Measurements from ENCODE around the gene CYFIP2. TPM values are rescaled to one million over a fixed set of nuclear protein-coding genes. Genes with fewer than 3 reads are reported as not detected.
A peak's percentile ranks its signal among the peaks of the same experiment; 100 is the strongest.

The CYFIP2 gene
- total RNA-seq, 1 donor: 6.5 TPM

DNA sequence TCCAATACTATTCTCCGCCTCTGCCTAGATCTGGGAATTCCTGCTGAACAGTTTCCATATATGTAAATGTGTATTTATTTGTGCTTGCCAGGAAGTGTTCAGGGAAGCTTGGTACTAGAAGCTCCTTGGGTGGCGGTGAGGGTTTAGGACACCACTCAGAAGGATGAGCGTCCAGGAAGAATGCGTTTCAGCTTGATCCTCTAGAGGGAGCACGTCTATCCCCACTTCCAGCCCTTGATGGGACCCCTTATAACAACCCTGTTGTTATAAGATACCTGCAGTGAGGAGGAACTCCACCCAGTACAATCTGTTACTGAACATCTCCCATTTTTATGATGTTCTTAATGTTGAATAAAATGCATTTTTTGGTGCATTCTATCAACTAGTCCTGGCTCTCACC is 88.9 kb downstream of the CYFIP2 start:
- Histone ChIP-seq H3K27me3 (ENCODE audit: insufficient read depth, low read length) (no peaks in the 10 kb centered on the region), H3K9me3 (ENCODE audit: low read depth, low read length) (no peaks in the 10 kb centered on the region), H3K27ac (ENCODE audit: low read depth, low read length) (no peak overlapping the region), H3K36me3 (ENCODE audit: insufficient read depth, low read length) (no peaks in the 10 kb centered on the region), H2AFZ (ENCODE audit: low read length) (no peak overlapping the region), H3K79me2 (ENCODE audit: insufficient read depth, low read length) (no peaks in the 10 kb centered on the region), H4K20me1 (ENCODE audit: insufficient read depth, low read length) (no peaks in the 10 kb centered on the region), H3K4me2 (ENCODE audit: insufficient read depth, low read length) (no peak overlapping the region), H3K4me3 (ENCODE audit: insufficient read depth, low read length) (no peak overlapping the region), H3K4me1 (ENCODE audit: insufficient read depth, low read length) (no peaks in the 10 kb centered on the region)
- TF ChIP-seq, protein P1, sequence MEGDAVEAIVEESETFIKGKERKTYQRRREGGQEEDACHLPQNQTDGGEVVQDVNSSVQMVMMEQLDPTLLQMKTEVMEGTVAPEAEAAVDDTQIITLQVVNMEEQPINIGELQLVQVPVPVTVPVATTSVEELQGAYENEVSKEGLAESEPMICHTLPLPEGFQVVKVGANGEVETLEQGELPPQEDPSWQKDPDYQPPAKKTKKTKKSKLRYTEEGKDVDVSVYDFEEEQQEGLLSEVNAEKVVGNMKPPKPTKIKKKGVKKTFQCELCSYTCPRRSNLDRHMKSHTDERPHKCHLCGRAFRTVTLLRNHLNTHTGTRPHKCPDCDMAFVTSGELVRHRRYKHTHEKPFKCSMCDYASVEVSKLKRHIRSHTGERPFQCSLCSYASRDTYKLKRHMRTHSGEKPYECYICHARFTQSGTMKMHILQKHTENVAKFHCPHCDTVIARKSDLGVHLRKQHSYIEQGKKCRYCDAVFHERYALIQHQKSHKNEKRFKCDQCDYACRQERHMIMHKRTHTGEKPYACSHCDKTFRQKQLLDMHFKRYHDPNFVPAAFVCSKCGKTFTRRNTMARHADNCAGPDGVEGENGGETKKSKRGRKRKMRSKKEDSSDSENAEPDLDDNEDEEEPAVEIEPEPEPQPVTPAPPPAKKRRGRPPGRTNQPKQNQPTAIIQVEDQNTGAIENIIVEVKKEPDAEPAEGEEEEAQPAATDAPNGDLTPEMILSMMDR (IDR thresholded peaks at IDR 0.05; ENCODE audit: extremely low read depth, low read depth, low read length): peak; percentile 51
- no peak for DNase-seq (ENCODE audit: insufficient read length, low spot score, missing footprints)

DNA sequence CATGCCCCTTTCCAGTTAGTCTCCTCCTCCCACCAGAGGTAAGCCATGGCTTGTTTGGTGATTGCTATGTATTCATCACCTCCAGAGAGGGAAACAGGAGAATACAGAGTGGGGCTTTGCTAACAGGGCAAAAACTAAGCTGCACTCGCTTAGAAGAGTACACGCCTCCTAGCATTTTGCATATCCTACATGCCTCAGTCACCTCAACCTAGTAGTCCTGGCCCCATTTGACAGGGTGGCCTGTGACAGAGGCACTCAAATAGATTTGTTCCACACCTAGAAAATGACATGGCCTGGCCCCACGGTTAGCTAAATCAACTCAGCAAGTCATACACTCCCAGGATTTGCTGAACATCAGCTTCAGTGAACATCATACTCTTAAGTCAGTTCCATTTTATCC is 90.7 kb downstream of the CYFIP2 start:
- Histone ChIP-seq H3K27me3 (ENCODE audit: insufficient read depth, low read length) (no peaks in the 10 kb centered on the region), H3K9me3 (ENCODE audit: low read depth, low read length) (no peaks in the 10 kb centered on the region), H3K79me2 (ENCODE audit: insufficient read depth, low read length) (no peaks in the 10 kb centered on the region), H3K4me1 (ENCODE audit: insufficient read depth, low read length) (no peaks in the 10 kb centered on the region), H3K36me3 (ENCODE audit: insufficient read depth, low read length) (no peaks in the 10 kb centered on the region), H3K4me2 (ENCODE audit: insufficient read depth, low read length) (no peak overlapping the region), H4K20me1 (ENCODE audit: insufficient read depth, low read length) (no peaks in the 10 kb centered on the region), H3K27ac (ENCODE audit: low read depth, low read length) (no peak overlapping the region), H3K4me3 (ENCODE audit: insufficient read depth, low read length) (no peak overlapping the region), H2AFZ (ENCODE audit: low read length) (no peak overlapping the region)
- no peak for DNase-seq (ENCODE audit: insufficient read length, low spot score, missing footprints)
- TF ChIP-seq, protein P1 (IDR thresholded peaks at IDR 0.05; ENCODE audit: extremely low read depth, low read depth, low read length): no peak

GRCh38 chr5:157357823-157358222 is 91.9 kb downstream of the CYFIP2 start:
- Histone ChIP-seq H3K27me3 (ENCODE audit: insufficient read depth, low read length) (no peaks in the 10 kb centered on the region), H3K4me2 (ENCODE audit: insufficient read depth, low read length) (no peak overlapping the region), H3K4me3 (ENCODE audit: insufficient read depth, low read length) (no peak overlapping the region), H3K4me1 (ENCODE audit: insufficient read depth, low read length) (no peaks in the 10 kb centered on the region), H3K79me2 (ENCODE audit: insufficient read depth, low read length) (no peaks in the 10 kb centered on the region), H3K27ac (ENCODE audit: low read depth, low read length) (no peak overlapping the region), H3K36me3 (ENCODE audit: insufficient read depth, low read length) (no peaks in the 10 kb centered on the region), H2AFZ (ENCODE audit: low read length) (no peak overlapping the region), H4K20me1 (ENCODE audit: insufficient read depth, low read length) (no peaks in the 10 kb centered on the region), H3K9me3 (ENCODE audit: low read depth, low read length) (no peaks in the 10 kb centered on the region)
- no peak for DNase-seq (ENCODE audit: insufficient read length, low spot score, missing footprints)
- TF ChIP-seq, protein P1 (IDR thresholded peaks at IDR 0.05; ENCODE audit: extremely low read depth, low read depth, low read length): no peak

DNA sequence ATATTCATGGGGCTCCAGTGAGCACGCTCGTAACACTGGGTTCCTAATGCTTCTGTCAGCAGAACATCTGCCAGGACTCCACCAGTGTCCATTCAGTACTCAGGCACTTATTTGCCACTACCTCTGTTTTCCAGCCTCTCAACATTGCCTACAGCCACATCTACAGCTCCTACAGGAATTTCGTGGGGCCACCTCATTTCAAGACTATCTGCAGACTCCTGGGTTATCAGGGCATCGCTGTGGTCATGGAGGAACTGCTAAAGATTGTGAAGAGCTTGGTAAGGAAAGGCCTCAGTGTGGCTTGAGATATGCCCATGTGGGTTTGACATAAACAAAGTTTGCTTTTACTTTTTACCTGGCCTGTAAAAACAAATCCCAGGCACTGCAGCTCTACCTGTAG is 92.9 kb downstream of the CYFIP2 start:
- Histone ChIP-seq H3K36me3 (ENCODE audit: insufficient read depth, low read length) (no peaks in the 10 kb centered on the region), H3K9me3 (ENCODE audit: low read depth, low read length) (no peaks in the 10 kb centered on the region), H3K4me2 (ENCODE audit: insufficient read depth, low read length) (no peak overlapping the region), H2AFZ (ENCODE audit: low read length) (no peak overlapping the region), H3K27me3 (ENCODE audit: insufficient read depth, low read length) (no peaks in the 10 kb centered on the region), H3K79me2 (ENCODE audit: insufficient read depth, low read length) (no peaks in the 10 kb centered on the region), H3K4me1 (ENCODE audit: insufficient read depth, low read length) (no peaks in the 10 kb centered on the region), H3K4me3 (ENCODE audit: insufficient read depth, low read length) (no peak overlapping the region), H4K20me1 (ENCODE audit: insufficient read depth, low read length) (no peaks in the 10 kb centered on the region), H3K27ac (ENCODE audit: low read depth, low read length) (no peak overlapping the region)
- TF ChIP-seq, protein P1 (IDR thresholded peaks at IDR 0.05; ENCODE audit: extremely low read depth, low read depth, low read length): no peak
- DNase-seq (ENCODE audit: insufficient read length, low spot score, missing footprints): no peak
